DMS53 treated with DMSO at 0.1 percent for 48 hours (cell line): ENCODE data around the gene UNC13A.

ENCODE experiments used
- DNase-seq: peaks from one replicate; lab custom pipeline; 2025; ENCODE audit not compliant: unreplicated experiment; lab: John Stamatoyannopoulos, UW

Gene UNC13A

DNA sequence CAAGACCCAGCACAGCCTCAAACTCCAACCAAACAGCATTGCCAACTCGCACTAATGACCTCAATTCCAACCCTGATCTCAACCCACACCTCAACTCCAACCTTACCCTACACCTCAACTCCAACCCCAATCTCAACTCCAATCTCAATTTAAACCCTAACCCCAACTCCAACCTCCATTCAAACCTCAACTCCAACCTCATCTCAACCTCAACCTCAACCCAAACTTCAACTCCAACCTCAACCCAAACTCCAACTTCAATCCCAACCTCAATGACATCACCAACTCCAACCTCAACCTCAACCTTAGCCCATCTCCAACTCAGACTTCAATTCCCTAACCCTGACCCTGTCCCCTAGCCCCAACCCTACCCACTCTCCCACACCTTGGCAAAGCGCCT lies 58.4 kb downstream of the UNC13A start:
- DNase-seq = no peak

DNA sequence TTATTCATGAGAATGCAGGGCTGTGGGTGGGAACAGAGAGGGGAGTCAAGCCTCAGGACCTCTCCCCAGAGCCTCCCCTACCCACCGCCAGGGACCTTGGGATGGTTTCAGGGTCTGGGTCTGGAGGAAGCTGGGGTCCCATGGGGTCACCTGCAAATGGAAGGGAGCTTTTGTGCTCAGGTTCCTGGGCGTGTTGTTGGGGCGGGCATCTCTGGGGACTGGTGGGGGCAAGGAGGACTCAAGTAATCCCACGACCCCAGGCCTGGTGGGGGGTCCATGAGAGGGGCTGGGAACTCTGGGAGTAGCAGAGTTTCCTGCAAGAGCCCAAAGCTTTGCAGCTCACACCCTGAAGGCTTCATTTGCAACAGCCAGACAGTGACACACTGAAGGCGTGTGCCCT lies 60.2 kb downstream of the UNC13A start:
- no peak for DNase-seq

DNA sequence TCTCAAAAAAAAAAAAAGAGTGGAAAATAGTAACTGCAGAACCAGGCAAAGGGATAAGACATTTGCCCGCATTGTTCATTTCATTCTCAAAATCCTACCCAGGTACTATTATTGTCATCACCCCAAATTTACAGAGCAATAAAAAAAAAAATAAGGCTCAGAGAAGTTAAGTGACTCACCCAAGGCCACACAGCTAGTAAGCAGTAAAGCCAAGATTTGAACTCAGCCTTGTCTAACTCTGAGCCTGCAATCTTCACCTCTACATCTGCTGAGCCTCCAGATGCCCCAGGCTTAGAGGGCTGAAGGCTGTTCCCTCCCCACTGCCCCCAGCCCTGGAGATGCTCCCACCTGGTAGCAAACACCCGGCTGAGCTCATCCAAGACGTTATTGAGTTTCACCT lies 61.0 kb downstream of the UNC13A start:
- DNase-seq = no peak

DNA sequence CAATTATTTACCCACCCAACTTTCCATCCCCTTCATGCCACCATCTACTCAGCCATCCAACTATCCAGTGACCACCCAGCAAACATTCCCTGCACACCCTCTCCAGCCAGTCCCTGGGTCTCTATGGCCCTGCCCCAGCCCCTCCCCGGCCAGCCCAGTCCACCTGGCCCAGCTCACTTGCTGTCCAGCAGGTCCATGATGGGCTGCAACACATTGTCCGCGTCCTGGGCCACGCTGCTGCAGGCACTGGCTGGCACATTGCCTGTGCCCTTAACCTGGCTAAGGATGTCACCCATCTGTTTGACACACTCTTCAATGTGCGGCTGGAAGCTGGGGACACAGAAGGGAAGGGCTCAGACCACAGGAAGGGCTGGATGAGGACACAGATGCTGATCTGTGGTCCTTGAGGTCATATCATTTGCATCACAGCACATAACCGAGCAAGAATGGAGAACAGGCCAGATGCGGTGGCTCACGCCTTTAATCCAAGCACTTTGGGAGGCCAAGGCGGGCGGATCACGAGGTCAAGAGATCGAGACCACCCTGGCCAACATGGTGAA lies 61.6 kb downstream of the UNC13A start:
- DNase-seq = no peak

DNA sequence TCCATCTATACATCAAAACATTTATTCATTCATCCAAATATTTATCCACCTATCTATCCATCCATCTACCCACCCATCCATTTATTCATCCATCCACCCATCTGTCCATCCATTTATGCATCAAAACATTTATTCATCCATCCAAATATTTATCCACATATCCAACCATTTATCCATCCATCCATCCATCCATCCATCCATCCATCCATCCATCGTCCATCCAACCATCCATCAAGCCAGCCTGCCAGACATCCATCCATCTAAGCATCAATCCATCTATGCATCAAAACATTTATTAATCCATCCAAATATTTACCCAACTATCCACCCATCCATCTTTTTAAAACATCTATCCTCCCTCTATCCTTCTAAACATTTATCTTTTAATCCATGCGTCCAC lies 62.2 kb downstream of the UNC13A start:
- no peak for DNase-seq

DNA sequence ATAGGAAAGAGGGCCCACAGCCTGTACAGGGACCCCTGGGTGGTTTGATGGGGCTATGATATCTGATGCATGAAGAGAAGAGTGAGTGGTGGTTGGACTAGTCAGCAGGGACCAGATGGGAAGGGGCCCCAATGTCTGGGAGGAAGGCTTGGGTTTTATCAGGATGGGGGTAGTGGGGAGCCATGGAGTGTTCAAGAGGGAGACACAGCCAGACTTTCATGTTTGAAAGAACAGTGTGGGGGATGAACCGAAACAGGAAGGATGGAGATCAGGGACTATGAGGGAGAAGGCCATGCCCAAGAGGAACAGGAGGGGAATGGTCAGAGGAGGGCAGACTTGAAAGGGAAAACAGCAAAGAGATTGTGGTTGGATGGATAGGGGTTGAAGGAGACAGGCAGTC lies 63.1 kb downstream of the UNC13A start:
- DNase-seq = no peak

DNA sequence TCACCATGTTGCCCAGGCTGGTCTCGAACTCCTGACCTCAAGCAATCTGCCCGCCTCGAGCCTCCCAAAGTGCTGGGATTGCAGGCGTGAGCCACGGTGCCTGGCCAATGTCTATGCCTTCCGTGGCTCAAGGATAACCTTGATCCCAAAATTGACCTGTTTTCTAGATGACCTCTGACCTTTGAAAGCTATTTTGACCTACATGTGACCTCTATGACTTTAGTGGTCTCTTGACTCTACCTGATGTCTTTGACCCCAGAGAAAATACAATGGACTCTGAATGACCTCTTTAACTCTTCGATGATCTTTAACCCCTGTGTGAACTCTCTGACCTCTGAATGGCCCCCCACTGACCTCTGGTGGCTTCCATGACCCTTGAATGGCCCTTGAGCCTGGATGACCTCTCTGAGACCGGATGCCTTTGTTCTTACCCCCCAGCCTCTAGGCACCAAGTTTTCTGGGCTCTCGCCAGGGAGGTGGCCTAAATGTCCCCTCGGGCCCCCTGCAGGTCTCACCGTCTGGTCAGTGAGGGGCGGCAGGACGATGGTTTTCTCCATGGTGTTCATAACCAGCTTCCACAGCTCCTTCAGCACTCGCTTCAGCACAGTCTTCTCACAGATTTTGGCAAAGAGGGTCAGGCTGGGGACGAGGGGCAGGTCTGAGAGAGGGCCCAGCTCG lies 63.7 kb downstream of the UNC13A start:
- DNase-seq = no peak

DNA sequence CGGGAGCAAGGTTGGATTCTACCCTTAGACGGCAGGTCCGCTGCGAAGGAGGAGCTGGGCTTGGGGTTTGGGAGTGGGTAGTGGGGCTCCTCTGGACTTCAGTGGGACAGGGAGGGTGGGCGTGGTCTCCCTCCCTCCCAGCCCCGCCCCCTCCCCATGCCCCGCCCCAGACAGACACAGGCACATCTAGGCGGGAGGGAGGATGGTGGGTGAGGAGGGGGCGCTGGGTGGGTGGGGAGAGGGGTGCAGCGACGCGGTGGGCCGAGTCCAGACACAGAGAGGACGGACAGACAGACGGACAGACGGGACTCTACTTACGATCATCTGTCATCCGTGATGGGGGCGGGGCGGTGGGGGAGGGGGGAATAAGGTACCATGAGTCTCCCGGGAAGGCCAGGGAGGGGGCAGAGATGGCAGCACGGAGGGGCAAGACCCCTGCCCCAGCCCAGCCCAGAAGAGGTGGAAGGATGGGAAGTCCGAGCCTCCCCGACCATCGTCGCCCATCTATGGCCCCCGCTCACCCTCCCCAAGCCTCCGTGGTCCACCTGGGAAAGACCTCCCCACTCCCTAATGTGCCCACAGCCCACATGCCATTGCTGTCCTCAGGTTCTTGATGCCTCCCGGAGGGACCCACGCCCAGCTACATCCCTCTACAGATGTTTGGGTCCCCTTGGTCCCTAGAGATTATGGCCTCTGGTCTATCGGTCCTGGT lies 64.8 kb downstream of the UNC13A start:
- no peak for DNase-seq

DNA sequence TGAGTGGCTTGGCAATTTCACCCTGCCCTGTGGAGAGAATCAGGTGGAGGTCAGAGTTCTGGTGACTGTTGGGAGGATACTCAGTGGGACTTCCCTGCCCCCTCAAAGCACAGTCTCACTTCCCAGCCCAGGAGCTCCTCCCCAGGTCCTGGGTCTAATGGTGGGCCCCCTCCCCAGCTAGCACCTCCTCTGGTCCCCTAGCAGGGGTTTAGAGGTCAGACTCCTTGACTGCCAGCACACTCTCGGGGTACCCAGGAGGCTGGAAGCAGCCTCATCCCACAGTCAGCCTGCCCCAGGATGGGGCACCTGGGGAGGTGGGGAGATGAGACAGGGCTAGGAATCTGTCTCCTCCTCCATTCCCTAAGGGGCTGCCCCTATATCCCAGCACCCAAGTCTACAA lies 67.5 kb downstream of the UNC13A start:
- DNase-seq = no peak

DNA sequence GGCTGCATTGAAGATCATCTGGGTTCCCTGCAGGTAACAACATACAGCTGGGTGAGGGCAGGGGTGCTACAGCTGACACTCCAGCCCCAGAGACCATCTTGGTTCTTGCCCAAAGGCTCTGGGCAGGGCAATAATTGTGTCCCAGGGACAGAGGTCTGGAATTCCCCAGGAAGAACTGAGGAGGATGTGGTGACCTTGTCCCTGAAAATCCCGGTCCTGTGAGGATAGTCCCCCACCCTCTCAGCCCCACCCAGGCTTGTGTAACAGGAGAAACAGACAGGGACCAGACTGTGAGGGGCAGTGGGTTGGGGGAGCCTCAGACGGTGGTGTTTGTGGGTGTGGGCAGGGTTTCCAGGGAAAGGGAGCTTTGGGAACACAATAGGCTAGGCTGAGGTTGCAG lies 69.2 kb downstream of the UNC13A start:
- no peak for DNase-seq

DNA sequence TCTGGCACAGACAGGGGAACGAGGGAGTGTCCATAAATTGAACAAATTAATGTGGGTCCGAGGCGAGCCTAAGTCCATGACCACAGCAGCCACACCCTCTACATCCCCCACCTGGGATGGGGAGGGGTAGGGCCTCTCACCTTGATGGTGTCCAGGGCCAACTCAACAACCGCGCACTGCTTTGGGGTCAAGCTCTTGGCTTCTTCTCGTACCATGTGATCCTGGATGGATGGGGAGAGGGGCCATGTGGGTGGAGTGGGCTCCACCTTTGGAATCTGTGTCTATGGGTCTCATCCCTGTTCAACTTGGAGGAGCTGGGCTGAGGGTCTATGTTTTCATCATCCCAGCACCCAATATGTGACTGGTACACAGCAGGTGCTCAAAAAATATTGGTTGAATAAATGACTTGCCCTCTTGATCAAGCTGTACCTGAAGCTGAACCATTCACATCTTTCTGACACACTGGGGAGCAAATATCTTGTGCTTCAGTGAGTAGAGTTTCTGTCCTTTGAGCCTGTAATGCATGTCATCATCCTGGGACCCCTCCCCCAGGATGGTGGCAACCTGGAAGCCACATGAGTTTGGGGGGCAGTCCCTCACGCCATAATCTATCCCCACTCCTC lies 69.8 kb downstream of the UNC13A start:
- DNase-seq = no peak

DNA sequence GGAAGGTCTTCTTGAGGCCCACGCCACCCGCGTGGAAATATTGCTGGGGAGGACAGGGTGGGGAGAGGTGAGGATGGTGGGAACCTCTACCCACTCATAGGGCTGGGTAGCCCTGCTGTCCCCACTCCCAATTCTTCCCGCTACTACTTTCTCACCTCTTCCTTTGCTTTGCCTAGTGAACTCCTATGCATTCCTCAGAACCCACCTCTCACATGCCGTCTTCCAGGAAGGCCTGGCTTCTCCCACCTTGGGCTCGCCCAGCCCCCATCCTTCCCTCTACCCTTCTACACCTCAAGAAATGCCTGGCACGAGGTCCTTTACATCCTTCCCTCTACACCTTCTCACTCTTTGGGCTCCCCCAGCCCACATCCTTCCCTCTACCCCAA lies 70.4 kb downstream of the UNC13A start:
- DNase-seq = no peak

DNA sequence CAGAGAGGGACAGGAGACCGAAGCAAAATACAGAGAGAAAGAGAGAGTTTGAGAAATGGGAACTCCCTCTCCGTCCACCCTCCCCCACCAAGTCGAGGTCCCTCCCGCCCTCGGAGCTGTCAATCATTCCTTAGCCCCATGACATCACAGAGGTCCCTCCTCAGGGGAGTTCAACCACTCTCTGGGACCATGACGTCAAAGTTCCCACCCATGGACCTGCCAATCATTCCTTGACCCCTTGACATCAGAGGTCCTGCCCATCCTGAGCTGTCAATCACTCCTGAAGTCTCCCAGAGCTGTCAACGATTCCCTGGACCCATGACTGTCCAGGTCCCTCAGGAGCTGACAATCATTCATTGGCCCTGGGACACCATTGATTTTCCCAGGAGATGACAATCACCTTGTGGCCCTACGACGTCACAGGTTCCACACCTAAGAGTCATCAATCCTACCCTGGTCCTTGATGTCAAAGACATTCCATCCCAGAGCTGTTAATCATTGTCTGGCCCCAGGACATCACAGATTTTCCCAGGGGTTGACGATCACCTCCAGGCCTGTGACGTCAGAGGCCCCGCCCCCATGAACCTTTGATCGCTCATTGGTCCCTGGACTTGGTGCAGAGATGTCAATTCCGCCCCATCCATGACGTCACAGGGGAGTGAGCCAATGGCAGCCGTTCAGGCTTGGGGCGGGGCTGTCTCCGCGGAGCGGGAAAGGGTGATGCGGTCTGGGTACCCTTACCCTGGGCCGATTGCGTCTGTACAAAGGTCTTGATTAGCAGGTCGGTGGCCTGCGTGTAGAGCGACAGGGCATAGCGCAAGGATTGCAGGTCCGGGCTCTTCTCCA lies 71.0 kb downstream of the UNC13A start:
- no peak for DNase-seq

DNA sequence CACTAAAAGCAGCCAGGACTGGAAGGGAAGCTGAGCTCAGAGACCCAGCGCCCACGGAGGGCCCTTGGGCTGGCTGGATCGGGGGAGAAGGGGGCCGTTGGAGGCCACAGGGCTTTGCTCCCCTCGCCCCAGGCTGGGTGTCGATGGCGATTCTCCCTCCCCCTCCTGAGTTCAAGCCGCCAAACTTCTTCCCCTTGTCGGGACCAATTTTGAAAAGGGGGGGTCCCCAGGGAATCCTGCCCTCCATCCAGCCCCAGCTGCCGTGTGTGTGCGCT lies 71.5 kb downstream of the UNC13A start:
- DNase-seq = no peak

DNA sequence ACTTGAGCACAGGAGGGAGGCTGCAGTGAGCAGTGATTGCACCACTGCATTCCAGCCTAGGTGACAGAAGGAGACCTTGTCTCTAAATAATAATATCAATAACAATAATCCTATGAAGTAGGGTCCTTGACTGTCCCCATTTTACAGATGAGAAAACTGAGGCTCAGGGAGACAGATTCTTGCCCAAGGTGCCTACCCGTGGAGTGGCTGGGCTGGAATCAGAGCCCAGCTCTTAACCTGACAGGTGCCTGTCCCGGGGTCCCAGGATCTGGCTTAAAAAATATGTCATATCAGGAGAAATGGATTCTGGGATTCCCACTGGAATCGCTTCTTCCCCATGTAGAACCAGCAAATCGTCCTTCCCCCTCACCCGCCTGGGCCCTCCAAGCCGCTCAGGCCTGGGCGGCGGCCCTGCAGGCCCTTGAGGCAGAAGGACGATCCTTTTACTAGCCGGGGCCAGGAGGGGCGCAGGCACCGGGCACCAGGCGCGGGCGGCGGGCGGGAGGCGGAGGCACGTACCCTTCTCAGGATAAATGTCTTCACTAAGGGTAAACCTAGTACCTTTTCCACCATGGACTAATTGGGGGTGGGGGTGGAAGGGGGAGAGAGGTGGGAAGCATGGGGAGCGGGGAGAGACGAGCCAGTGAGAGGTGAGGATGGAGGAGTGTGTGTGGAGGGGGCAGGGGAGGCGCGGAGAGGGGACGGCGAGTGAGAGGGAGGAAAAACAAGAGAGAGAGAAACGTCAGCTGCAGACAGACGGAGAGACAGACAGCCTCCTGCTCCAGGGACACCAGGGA lies 72.1 kb downstream of the UNC13A start:
- DNase-seq = no peak

DNA sequence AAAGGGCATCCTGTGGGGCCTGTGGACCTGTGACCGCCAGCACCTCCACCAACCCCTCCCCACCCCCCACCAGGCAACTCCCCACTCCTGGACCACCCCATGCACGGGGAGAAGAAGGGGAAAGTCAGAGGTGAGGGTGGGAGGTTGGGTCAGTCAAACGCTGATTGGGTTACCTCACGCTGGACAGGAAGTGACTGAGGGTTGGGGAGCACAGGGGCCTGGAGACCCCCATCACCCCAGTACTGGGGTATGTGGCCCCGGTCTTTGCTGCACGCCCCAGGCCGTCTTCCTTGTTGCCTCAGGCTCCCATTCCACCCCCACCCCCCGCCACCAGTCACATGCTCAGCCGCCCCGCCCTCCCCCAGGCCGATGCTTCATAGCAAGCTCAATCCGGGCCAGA lies 73.7 kb downstream of the UNC13A start:
- no peak for DNase-seq

DNA sequence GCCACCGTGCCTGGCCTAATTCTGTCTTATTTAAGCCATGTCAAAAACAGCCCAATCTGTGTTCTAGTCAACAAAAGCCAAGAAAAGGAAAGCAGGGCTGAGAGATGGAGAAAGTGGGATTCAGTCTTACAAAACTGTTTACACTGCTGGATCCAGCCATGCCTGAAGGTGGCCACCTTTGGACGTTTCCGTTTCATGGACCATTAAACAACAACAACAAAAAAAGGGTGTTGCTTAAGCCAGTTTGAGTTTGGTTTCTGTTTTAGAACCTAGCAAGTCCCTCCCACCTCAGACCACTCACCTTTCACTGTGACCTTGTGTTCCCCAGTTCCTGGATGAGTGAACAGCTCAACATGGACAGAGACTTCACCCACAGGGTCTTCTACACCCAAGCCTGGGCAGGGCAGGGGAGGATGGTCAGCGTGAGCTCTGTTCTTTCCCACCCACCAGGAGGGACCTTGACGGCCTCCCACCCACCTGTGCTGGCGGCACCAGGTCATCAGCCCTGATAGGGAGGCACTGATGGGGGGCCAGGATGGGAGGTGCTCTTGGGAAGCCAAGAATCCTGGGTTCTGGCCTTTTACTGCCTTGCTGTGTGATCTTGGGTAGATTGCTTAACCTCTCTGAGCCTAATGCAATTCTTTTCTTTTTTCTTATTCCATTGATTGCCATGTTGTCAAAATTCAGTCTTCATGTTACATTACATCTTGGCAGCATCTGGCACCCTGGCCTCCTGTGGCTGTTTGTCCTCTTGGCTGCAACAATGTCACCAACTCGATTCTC lies 76.5 kb downstream of the UNC13A start:
- no peak for DNase-seq

DNA sequence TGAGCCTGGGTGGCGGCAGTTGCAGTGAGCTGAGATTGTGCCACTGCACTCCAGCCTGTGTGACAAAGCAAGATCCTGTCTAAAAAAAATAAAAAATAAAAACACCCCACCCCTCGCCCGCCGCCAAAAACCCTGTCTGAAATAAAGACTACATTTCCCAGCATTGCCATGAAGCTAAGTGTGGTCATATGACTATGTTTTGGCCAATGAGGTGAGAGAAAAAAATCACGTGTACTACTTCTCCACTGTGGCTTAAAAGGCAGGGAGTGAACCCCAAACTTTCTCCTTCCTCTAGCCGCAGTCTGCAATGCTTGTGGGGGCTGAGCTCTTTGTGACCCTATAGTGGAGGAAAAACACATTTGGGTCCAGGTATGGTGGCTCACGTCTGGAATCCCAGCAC lies 77.8 kb downstream of the UNC13A start:
- DNase-seq = no peak

DNA sequence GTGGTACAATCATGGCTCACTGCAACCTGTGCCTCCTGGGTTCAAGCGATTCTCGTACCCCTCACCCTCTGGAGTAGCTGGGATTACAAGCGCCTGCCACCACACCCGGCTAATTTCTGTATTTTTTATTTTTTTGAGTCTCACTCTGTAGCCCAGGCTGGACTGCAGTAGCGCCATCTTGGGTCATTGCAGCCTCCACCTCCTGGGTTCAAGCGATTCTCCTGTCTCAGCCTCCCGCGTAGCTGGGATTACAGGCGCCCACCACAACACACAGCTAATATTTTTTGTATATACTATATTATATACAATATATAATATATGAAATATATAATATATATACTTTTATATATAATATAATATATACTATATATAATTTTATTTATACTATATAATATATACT lies 80.2 kb downstream of the UNC13A start:
- DNase-seq = no peak

DNA sequence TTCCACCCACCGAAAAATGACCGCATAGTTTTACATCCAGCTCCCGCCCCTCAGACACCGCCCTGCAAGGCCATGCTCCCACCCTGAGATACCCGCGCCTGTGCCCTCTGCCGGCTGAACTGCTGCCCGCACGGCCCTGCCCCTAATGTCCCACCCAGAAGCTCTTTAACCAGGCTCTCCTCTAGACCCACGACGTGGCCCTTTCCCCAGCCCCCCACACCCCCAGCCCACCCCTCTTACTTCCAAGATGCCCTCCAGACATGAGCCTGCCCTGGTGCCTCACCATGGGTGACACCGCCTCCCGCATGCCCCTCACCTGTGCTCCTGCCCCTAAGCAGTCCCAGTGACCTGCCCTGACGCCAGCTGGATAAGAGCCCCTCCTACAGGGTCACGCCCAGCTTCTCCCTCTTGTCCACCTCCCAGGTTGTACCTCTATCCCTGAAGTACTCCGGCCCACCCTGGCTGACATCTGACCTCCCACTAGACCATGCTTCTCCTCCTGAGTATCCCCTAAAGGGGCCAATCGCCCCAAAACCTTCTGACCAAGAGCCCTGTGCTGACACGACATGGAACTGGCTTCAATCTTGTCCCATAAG lies 81.5 kb downstream of the UNC13A start:
- DNase-seq = no peak
